HEK293T (cell line): Measurements from ENCODE around the gene SP1.

Experiments used
- BHLHE40 ChIP-seq: fragments of 450-650 bp; IDR thresholded peaks from 2 replicates; pipeline ENCODE4 v1.6.1; 2016; ENCODE audit warnings: mild to moderate bottlenecking, moderate library complexity, borderline replicate concordance
- L3MBTL2 ChIP-seq: fragments of 450-650 bp; conservative IDR thresholded peaks from 2 replicates; pipeline ENCODE4 v1.6.1; 2016; ENCODE audit warnings: mild to moderate bottlenecking

DNA sequence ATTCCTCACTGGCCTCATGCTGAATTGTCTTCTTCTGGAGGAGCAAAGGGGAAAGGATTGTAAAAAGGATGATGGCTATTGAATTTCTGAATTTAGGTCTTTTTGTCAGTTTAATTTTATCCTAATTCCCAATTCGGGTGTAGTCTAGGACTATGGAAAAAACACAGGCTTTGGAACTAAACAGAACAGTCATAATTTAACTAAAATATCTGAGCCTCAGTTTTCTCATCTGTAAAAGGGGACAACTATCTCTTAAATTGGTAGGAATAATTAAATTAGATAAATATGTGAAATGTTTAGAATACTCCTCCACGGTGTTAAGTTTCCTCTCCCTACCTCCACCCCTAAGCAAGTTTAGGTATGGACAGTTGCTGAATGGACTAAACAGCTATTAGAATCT is 3.2 kb upstream of the SP1 start:
- TF ChIP-seq BHLHE40: no peak
- TF ChIP-seq L3MBTL2: no peak
